Pons (tissue), 1 donor: ENCODE results near the gene CDH23.

Experiments
- DNase-seq: peaks from one replicate; pipeline ENCODE4 v3.0.0-alpha.2; 2016; ENCODE audit warnings: low spot score

CDH23 gene

GRCh38 chr10:71565284-71566000 is 168.7 kb downstream of the CDH23 start:
- DNase-seq, result no peak

- no peak for DNase-seq
These were observed 170.3 kb downstream of the CDH23 start for GRCh38 chr10:71567006-71567405.

GRCh38 chr10:71568896-71569492 is 172.3 kb downstream of the CDH23 start:
- DNase-seq, result no peak

- peak; percentile 83 for DNase-seq
These were observed 173.3 kb downstream of the CDH23 start for GRCh38 chr10:71569775-71570588.

- no peak for DNase-seq
These were observed 174.9 kb downstream of the CDH23 start for GRCh38 chr10:71571460-71572175.

GRCh38 chr10:71572962-71573361 is 176.2 kb downstream of the CDH23 start:
- no peak for DNase-seq

GRCh38 chr10:71573562-71574518 is 177.1 kb downstream of the CDH23 start:
- no peak for DNase-seq

DNA sequence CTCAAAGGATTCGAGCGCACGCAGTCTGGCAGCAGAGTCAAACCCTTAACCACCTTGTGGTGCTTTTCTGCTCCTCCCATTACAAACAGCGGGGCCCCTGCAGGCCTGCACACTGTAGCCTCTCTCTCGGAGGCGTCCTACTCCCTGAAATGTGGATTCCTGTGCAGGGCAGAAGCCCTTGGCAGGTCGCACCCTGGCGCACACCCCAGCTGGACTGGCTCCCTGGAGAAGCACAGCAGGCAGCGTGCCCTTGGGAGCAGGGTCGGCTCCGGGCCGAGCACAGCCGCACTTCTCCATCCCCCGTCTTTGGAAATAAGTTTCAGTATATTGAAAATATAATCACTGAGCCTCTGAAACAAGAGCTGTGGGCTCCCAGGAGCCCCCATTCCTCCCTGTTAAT is 178.7 kb downstream of the CDH23 start:
- no peak for DNase-seq

- no peak for DNase-seq
These were observed 179.4 kb downstream of the CDH23 start for GRCh38 chr10:71575934-71576801.

- DNase-seq, result no peak
These were observed 180.1 kb downstream of the CDH23 start for GRCh38 chr10:71576842-71577241.

GRCh38 chr10:71577345-71577744 is 180.6 kb downstream of the CDH23 start:
- DNase-seq, result no peak

DNA sequence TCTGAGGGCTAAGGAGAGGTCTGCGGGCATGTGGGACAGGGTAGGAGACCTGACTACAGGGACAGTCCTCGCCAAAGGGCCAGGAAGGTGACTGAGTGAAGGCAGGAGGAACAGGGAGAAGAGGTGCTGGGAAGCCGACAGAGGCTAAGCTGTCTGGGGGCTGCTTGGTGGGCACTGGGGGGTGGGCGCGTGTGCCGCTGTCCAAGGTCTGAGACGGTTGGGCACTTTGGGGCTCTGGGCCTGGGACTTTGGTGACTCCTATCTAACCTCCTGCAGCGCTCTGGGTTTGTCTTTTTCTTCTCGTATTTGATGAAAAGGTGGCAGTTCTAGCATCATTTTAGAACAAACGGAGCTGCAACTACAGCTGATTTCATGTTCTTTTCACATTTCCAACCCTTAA is 181.3 kb downstream of the CDH23 start:
- DNase-seq, result no peak

GRCh38 chr10:71579668-71580067 is 182.9 kb downstream of the CDH23 start:
- no peak for DNase-seq

GRCh38 chr10:71580415-71580814 is 183.7 kb downstream of the CDH23 start:
- DNase-seq, result no peak

DNA sequence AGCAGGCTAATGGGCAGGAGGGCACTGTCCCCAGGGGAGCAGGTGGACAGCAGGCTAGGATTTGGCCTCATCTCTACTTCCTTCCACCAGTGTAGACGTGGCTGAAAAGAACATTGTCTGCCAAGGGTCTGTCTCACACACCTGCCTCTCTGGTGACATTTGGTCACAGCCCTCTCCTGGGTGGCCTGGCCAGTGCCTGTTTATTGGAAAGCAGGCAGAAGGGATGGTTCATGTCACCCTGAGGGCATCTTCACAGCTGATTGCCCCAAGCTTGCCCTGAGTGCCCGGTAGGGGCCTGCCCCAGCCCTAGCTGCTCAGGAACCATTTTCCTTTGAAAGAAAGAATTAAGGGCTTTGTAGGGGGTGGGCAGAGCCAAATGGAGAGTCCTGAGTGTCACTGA is 184.2 kb downstream of the CDH23 start:
- DNase-seq, result no peak

- peak; percentile 90 for DNase-seq
These were observed 184.7 kb downstream of the CDH23 start for GRCh38 chr10:71581376-71581775.

DNA sequence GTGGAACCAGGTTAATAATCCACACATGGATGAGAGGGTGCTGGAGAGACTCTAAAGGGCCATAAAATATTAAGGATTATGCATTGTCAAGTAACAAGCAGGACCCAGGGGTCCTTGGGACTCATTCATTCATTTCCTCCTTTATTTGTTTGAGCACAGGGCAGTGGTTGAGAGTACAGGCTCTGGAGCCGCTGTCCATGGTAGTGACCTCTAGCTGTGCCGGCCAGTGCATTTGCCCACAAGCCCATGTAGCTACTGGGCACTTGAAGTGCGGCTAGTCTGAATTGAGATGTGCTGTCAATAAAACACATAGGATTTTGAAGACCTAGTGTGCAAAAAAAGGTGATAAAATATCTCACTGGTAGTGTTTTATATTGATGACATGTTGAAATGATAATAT is 185.3 kb downstream of the CDH23 start:
- peak; percentile 67 for DNase-seq

GRCh38 chr10:71582506-71583475 is 186.1 kb downstream of the CDH23 start:
- DNase-seq, result no peak

DNA sequence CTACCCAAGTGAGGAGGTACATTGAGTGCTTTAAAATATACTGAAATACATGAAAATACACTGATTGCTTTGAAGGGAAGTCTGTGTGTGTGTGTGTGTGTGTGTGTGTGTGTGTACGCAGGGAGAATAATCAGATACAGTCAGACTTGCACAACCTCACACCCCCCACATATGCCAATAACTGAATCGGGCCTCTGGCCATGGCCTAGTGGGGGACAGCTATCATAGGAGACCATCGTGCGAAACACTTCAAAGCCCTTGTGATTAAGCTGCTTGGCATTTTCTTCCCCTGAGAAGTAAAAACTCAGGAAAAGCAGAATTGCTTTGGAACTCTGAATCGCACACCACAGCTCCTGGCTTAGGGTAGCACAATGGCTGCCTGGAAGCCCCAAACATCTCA is 187.7 kb downstream of the CDH23 start:
- no peak for DNase-seq
